Bone marrow (tissue), 2 donors: ENCODE results near the gene INPP5F.
A peak's percentile ranks its signal among the peaks of the same experiment; 100 is the strongest.
"Not testable (repeated sequence)": the region's sequence is repeated elsewhere in the genome, so short reads cannot be mapped to it uniquely, and the experiment has no call there.

Source experiments
- DNase-seq, 2 donors: peaks; one replicate each; lab custom pipeline; 2025; lab: John Stamatoyannopoulos, UW

INPP5F gene

DNA sequence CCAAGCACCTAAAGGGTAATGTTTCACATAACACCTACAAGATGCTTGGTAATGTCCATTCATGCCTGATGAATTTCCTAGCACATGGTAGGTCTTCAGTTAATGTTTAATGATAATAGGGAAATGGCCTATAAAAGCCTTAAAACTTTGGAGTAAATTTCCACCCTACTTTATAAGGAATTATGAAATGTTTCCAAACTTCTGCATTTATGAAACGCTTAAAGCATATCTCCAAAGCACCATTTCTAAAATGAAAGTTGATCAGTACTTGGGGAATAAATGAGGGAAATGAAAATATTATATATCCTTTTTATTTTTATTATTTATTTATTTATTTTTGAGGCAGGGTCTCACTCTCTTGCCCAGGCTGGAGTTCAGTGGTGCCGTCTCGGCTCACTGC lies 51.8 kb downstream of the INPP5F start:
- no peak for DNase-seq

DNA sequence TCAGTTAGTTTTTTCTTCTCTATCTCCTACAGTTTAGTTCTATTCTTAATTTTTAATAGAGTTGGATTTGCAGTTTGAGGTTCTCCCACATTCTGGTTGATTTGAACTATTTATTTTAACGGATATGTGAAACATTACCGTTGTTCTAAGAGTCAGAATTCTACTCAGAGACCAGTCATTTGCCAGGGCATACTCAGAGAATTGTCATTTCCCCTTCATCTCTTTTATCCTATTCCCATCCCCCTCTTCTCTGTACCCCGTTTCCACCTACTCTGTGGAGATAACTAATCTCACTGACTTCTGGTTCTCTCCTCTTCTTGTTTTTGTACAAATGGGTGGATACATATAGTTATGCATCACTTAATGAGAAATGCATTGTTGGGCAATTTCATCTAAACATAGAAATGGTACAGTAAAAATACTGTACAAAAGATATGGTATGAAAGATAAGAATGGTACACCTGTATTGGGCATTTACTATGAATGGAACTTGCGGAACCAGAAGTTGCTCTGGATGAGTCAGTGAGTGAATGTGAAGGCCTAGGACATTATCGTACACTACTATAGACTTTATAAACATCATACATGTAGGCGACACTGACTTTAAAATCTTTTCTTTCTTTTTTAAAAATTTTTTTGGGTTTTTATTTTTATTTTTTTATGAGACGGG lies 53.1 kb downstream of the INPP5F start:
- DNase-seq: no peak

DNA sequence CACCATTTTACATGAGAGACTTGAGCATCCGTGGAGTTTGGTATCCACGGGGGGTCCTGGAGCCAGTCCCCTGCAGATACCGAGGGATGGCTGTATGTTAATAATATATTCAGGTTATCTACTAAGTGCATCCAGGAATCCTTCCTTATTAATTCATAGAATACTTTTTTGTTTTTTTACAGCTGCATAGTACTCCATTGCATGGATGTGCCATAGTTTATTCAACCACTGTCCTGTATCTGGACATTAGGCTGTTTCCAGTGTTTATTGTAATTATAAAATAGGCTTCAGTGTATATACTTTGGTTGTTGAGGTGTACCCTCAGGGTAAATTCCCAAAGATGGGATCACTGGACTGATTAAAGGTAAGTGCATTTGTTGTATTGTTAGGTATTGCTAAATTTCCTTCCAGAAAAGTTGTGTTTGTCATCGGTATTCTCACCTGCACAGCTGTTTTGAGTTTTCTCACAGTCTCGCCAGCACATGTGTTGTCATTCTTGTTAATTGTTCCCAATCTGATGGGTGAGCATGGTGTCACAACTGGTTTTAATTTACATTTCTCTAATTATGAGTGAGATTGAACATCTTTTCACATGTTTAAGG lies 55.1 kb downstream of the INPP5F start:
- DNase-seq: no peak

DNA sequence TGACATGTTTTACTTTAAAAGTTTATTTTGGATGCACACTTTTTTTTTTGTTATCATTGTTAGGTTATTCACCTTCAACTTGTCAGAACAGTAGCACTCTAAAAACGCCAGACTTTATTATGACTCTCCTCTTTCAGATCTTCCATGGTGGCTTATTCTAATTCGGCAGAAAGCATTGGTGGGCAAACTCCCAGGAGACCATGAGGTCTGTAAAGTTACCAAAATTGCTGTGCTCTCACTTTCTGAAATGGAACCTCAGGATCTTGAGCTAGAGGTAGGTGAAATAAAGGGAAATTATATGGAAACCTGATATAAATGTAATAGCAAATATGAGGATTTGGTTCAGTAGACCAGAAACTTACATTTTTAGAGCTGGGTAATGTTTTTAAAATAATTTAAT lies 55.6 kb downstream of the INPP5F start:
- DNase-seq: no peak

DNA sequence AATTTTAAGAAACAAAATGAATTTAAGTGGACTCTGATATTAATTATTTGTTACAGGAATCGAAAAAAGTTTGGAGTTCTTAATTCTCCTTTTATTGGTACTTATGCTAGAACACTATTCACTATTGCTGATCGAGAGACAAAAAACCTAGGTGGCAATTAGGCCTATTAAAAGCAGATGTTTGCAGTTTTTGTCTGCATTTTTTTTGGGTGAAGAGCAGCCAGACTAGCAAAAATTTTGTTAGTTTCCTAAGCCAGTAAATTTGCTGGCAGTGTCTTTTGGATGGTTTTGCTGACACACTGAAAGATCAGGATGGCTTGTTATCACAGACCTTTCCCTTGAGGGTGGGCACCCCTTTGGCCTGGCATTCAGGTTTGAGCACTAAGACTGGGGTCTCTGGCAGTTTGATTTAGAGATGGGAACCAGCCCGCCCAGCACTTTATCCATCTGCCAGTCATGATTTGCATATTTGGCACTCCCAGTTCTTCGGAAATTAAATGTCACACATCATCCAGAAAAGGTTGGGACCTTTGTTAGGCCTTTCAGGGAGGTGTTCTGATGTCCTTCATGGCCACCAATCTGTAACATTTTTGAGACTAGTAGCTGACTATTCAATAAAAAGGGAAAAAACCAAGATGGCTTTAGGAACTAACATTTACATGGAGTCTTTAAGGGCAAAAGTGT lies 57.3 kb downstream of the INPP5F start:
- no peak for DNase-seq

DNA sequence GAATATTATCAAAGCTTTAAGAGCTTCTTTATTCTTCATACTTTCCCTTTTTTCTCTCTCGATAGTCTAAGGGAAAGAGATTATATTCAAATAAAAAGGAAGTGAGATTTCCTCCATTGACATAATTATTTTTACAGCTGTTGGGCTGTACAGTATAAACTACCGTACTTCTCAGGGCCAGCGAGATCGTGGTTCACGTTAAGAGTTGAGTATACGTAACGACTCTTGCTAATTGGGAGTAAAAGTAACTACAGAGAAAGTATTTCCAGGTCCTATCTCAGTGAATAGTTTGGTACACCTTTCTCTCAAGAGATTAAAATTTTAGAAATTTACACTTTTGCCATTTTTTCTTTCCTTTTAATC lies 57.8 kb downstream of the INPP5F start:
- no peak for DNase-seq

DNA sequence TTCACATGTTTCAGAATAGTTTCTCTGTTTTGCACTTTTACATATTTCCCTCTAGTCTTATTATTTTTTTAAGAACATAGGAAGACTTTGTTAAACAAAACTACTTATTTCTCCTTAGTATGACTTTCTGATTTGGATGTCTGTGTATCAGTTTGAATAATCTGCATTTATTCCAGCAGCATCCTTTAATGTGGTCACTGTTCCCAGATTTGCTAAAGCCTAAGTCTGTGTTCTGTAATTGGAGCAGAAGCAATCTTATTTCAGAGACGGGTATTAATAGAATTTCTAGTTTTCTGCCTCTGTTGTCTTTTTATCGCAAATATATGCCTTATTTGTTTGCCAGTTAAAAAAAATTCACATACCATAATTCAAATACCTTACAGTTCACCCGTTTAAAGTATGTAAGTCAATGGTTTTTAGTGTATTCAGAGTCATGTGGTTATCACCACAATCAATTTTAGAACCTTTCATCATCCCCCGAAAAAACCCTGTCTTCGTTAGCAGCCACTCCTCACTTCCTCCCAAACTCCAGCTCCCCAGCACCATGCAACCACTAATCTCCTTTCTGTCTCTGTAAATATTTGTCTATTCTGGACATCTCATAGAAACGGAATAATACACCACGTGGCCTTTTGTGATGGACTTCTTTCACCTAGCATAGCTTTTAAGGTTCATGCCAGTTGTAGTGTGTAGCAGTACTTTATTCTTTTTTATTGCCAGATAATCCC lies 58.7 kb downstream of the INPP5F start:
- DNase-seq: peak in 1 of 2 donors; percentile 57

DNA sequence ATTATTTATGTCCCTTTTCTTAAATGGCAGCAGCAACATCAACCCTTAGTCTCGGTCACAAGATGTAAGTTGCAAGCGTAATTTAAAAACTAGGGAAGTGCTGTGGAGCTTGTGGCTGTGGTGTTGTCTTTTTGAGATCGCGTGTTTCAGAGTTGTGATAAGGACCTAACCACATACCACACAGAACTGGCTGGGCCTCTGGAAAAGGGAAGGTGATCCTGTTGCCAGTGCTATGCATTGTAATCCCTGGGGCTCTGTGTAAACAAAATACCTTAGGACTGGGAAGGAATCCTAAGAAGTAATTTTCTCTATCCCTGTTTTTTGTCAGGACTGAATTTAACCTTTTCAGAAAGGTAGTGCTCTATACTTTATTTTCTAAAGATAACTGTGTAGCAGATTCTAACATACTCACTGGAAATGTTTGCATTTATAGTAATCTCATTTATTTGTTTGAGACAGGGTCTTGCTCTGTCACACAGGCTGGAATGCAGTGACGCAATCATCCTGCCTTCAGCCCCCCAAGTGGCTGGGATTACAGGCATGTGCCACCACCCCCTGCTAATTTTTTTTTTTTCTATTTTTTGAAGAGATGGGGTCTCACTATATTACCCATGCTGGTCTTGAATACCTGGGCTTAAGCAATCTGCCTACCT lies 60.4 kb downstream of the INPP5F start:
- DNase-seq: peak; percentile 3 to 43

DNA sequence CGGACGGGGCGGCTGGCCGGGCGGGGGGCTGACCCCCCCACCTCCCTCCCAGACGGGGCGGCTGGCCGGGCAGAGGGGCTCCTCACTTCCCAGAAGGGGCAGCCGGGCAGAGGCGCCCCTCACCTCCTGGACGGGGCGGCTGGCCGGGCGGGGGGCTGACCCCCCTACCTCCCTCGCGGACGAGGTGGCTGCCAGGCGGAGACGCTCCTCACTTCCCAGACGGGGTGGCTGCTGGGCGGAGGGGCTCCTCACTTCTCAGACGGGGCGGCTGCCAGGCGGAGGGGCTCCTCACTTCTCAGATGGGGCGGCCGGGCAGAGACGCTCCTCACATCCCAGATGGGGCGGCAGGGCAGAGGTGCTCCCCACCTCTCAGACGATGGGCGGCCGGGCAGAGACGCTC lies 69.3 kb downstream of the INPP5F start:
- not testable (repeated sequence) for DNase-seq

DNA sequence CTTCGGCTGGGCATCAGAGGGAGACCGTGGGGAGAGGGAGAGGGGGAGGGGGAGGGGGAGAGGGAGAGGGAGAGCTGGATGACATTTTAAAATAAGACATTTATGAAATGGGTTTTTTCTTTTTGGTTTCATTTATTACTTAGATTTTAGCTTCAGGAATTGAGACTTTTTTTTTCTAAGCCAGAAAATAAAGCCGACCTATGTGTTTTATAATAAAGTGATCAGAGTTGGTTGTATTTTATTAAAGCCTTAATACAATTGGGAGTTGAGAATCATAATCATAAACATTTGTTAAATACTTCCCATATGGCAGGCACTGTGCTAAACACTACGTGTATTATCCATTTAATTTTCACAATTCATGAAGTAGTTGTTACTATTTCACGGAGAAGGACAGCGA lies 70.2 kb downstream of the INPP5F start:
- no peak for DNase-seq

DNA sequence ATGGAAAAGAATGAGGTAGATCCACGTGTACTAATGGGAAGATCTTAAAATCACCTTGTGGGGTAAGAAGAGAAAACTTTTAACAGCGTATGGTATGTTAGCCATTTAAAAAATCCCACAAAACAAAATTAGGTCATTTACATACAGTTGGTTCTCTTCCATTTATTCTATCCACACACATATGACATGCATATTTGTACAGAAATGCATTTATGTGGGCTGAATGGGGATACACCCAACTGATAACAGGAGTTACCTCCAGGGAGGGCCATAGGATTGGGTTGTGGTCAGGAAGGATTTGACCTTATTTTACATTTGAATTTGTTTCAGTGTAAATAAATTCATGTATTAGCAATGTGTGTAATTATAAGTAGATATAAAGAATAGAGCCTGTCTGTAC lies 75.3 kb downstream of the INPP5F start:
- DNase-seq: no peak

DNA sequence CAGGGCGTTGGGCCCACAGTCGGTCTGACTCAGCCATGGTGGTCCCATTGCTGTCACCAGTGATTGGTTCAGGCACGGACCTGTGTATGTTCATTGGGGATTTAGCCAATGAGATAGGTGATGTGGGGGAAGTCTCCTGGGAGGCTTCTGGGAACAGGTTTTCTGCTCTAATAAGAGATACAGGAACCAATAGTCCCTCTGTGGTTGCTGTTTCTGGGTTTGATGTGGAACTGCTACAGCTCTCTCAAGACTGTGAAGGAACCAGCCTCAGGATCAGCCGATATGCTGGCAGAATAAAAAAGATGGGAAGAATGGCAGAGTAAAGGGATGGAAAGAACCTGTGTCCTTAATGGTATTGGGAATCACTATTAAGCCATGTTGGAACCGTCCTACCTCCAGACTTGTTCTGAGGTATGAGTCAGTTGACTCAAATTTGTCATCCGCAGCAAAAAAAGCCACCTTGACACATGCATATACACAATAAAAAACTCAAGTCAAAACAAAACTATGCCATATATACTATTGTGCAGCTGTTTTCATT lies 76.2 kb downstream of the INPP5F start:
- no peak for DNase-seq

DNA sequence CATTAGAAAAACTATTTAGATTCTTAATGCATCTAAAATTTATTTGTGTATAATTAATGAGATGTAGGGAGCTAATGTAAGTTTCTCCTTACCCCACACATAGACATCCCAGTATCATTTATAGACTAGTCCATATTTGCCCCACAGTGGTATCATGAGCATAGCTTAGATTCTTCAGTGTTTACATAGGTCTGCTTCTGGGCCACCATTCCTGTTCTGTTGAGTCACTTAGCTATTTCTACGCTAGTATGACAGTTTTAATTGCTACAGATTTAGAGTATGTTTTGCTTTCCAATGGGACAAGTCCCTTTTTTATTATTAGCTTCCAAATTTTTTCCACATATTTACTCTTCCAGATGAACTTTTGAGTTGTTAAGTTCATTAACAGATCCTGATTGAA lies 77.4 kb downstream of the INPP5F start:
- DNase-seq: no peak

DNA sequence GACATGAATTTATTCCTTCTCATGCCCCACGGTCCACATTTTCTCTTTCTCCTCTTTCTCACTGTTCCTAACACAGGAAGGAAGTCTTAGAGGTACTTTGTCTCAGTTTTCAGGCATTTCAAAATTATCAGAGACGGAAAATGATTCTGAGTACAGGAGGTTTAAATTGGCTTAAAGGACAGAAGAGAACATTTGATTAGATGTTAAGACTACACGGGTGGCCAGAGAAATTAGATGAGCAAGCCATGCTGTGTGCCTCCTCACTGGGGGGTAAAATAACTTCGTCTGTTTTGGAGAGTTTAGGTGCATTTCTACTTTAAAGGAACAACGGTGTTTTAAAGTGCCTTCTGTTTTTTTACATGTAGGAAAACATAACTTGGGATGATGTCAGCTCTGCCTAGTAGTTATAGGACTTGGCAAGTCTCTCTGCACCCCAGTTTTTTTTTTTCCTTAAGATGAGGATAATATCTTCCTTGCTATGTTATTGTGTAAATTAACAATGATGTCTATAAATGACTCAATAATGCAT lies 79.9 kb downstream of the INPP5F start:
- no peak for DNase-seq

DNA sequence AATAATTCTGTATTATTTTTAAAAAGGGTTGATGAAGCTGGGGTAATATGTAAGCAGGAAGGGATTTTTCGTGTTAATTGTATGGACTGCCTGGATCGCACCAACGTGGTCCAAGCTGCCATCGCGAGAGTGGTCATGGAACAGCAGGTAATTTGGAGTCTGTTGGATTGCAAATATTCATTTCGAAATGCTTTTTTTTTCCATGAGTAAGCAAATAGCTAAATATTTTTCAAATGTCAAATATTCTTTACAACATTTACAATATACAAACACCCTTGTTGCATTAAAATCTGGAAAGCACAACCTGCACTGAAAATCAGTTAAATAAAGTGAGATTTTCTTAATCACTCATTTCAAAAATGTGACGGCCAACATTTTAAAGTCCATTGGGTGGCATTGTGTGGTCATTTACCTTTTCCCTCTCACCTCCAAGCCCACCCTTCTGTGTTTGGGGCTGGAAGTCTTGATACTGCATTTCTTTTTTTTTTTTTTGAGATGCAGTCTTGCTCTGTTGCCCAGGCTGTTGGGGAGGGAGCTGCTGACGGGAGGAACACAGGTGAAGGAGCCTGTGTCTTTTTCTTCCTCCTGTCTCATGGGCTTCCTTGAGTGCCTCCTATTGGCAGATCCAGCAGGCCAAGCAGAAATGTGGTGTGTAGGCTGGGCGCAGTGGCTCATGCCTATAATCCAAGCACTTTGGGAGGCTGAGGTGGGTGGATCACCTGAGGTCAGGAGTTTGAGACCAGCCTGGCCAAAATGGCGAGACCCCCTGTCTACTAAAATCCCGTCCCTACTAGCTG lies 80.7 kb downstream of the INPP5F start:
- no peak for DNase-seq

DNA sequence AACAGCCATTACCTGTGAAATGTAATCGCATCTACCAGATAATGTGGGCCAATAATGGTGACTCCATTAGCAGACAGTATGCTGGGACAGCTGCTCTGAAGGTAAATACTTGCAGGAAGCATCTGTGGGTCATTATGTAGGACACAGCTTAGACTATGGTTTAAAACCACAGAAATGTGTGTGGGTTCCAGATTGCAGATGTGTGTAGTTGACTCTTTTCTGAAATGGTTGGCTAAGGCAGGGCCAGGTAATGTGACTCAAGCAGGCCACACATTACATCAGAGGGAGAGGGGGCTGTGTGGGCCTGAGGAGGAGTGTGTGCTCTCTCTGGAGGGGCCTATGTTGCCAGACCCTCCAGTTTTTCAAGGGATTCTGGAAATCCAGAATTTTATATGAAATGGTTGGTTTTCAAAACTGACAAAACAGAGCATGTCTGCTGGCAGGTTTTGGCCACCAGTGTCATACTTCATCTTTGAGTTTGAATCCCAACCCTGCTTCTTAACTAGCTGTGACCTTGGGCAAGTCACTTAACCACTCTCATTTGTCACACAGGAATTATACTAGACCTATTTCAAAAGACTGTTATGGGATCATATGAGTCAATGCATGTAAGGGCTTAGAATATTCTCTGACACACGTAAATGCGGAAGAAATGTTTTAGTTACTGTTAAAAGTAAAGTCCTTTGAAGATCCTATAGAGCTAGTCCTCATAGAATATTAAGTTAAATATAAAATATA lies 82.3 kb downstream of the INPP5F start:
- no peak for DNase-seq

DNA sequence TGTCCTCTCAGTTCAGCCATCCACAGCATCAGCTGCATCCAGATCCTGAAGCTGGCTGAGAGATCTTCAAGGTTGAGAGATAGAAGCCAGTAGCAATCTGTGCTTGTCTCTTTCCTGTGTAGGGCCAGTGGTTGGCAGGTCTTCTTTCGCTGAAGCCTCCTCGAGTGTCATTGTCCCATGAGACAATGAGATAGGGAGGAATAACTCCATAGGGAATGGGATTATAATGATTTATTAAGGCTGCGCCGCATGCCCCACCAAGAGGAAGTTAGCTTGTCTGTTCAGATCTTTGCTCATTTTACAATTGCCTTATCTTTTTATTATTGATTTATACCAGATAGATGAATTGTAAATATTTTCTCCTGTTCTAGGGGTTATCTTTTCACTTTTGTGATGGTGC lies 85.3 kb downstream of the INPP5F start:
- no peak for DNase-seq

DNA sequence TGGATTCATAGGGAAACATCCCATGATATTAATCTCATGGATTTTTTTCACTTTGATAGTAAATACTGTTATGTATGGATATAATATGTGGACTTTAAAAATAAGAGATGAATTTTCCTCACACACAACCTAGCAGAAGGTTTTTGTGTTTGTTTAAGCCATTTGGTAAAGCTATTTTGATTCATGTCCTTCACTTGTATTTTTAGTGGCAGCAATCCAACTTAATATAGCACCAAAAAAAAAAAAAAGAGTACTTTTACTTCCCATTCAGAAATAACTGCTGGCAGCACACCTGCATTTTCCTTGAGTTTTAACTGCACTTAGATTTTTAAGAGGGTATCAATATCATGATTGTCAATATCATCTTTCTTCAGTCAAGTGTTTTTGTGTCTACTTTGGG lies 86.8 kb downstream of the INPP5F start:
- DNase-seq: no peak

DNA sequence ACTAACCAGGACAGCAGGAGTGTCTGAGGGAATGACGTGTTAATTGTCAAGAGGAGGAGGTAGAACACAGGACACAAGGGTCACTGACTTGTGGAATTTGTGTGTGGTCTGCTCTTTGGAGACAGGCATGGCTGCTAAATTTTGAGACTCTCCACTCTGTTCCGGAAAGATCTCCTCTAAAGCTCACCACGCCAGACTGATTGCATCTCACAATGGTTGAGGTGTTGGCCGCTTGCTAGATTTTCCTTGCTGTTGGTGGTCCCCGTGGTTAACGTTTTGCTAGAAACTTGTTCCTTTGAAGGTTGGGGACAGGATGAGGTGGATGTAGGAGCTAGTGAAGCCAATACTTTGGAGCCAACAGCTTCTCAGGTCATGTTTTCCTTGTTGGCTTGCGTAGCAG lies 89.8 kb downstream of the INPP5F start:
- no peak for DNase-seq
